HepG2 (cell line): Measurements from ENCODE around the gene C20orf202. TPM values are rescaled to one million over a fixed set of nuclear protein-coding genes. Genes with fewer than 3 reads are reported as not detected.

Source experiments
- HNRNPLL ChIP-seq: fragments of 200-400 bp; formaldehyde crosslinking; IDR thresholded peaks from 2 replicates; pipeline ENCODE4 v1.6.1; 2017; ENCODE audit warnings: mild to moderate bottlenecking, low read depth, low read length; ENCODE audit not compliant: poor library complexity, severe bottlenecking
- ISX ChIP-seq: sonication (generic); formaldehyde crosslinking; conservative IDR thresholded peaks from 2 replicates; pipeline ENCODE4 v1.5.0; 2020; ENCODE audit warnings: missing genetic modification reagents
- KAT7 ChIP-seq: IDR thresholded peaks from 2 replicates; pipeline ENCODE4 v1.6.1; 2018; ENCODE audit warnings: borderline replicate concordance, missing compliant biosample characterization
- KMT2A ChIP-seq: sonication (generic); formaldehyde crosslinking; IDR thresholded peaks from 2 replicates; pipeline ENCODE4 v1.4.0; 2020; ENCODE audit warnings: missing genetic modification reagents
- MATR3 ChIP-seq: sonication (generic); formaldehyde crosslinking; IDR thresholded peaks from 2 replicates; pipeline ENCODE4 v1.4.0; 2020; ENCODE audit warnings: missing genetic modification reagents
- MED8 ChIP-seq: sonication (generic); formaldehyde crosslinking; IDR thresholded peaks from 2 replicates; pipeline ENCODE4 v1.8.1; 2023; ENCODE audit warnings: mild to moderate bottlenecking, missing genetic modification reagents; ENCODE audit not compliant: insufficient replicate concordance
- MEIS1 ChIP-seq: sonication (generic); formaldehyde crosslinking; IDR thresholded peaks from 2 replicates; pipeline ENCODE4 v1.9.0; 2021; ENCODE audit warnings: mild to moderate bottlenecking, missing genetic modification reagents, moderate library complexity, borderline replicate concordance
- MYC ChIP-seq: sonication (generic); formaldehyde crosslinking; IDR thresholded peaks from 2 replicates; pipeline ENCODE4 v1.9.0; 2021; ENCODE audit warnings: missing genetic modification reagents, borderline replicate concordance
- NONO ChIP-seq, 2 experiments: fragments of 450-650 bp in 1 of 2; sonication (generic) in 1 of 2; formaldehyde crosslinking in 1 of 2; IDR thresholded peaks in 1 of 2; conservative IDR thresholded peaks in 1 of 2; 2 replicates each; pipeline versions ENCODE4 v1.6.1 to v1.8.0; 2017 to 2022; ENCODE audit warnings: mild to moderate bottlenecking in 1 of 2, missing genetic modification reagents in 1 of 2, moderate library complexity in 1 of 2
- PCBP2 ChIP-seq: fragments of 200-400 bp; formaldehyde crosslinking; optimal IDR thresholded peaks from 2 replicates; pipeline ENCODE3; 2018; ENCODE audit warnings: low read length, low read depth; ENCODE audit not compliant: poor library complexity, severe bottlenecking
- PRPF4 ChIP-seq: fragments of 200-400 bp; formaldehyde crosslinking; IDR thresholded peaks from 2 replicates; pipeline ENCODE4 v1.6.1; 2016; ENCODE audit warnings: low read length, low read depth; ENCODE audit not compliant: poor library complexity, severe bottlenecking
- RBM39 ChIP-seq: fragments of 200-400 bp; formaldehyde crosslinking; IDR thresholded peaks from one replicate; pipeline ENCODE4 v1.6.1; 2018; ENCODE audit warnings: antibody characterized with exemption, mild to moderate bottlenecking, low read depth, low read length; ENCODE audit not compliant: poor library complexity, severe bottlenecking
- TAF15 ChIP-seq: fragments of 200-400 bp; formaldehyde crosslinking; IDR thresholded peaks from one replicate; pipeline ENCODE4 v1.6.1; 2018; ENCODE audit warnings: mild to moderate bottlenecking, low read depth, low read length; ENCODE audit not compliant: poor library complexity, severe bottlenecking
- ZBTB33 ChIP-seq: sonication (generic); formaldehyde crosslinking; IDR thresholded peaks from 2 replicates; pipeline ENCODE4 v1.4.0; 2020; ENCODE audit warnings: missing genetic modification reagents
- ZBTB37 ChIP-seq: sonication (generic); formaldehyde crosslinking; IDR thresholded peaks from 2 replicates; pipeline ENCODE4 v1.4.0; 2020; ENCODE audit warnings: mild to moderate bottlenecking, missing genetic modification reagents
- ZNF230 ChIP-seq: sonication (generic); formaldehyde crosslinking; IDR thresholded peaks from 2 replicates; pipeline ENCODE4 v1.4.0; 2020; ENCODE audit warnings: mild to moderate bottlenecking, missing genetic modification reagents
- ZNF646 ChIP-seq: sonication (generic); formaldehyde crosslinking; IDR thresholded peaks from 2 replicates; pipeline ENCODE4 v1.9.0; 2021; ENCODE audit warnings: mild to moderate bottlenecking, missing genetic modification reagents
- ZSCAN9 ChIP-seq: IDR thresholded peaks from 2 replicates; pipeline ENCODE4 v1.6.1; 2016; ENCODE audit warnings: borderline replicate concordance
- polyA plus RNA-seq, 8 experiments: library from polyadenylated mRNA; depleted of rRNA in 3 of 8; stranded (reverse) in 7 of 8; unstranded in 1 of 8; fragments of >200 nt; fragmentation: Illumina TruSeq in 4 of 8; extraction: Trizol in 4 of 8; gene quantifications; 2 replicates each; pipeline versions ENCODE4 v1.2.1 to v1.2.3, GENCODE V29; 2011 to 2016; ENCODE audit warnings: low read depth in 4 of 8, missing spikeins in 1 of 8, mixed read lengths in 1 of 8; ENCODE audit not compliant: insufficient read depth in 1 of 8
- total RNA-seq, 5 experiments: library from RNA; depleted of rRNA; stranded (reverse); fragments of >200 nt; fragmentation: Illumina TruSeq; extraction: Trizol; gene quantifications; 2 replicates each; pipeline ENCODE4 v1.2.3, GENCODE V29; 2016; ENCODE audit warnings: low read depth in 1 of 5

C20orf202 gene
- total and polyA plus RNA-seq, 2 of the 13 experiments (the other 11 are each of a cell fraction or from before 2014, with no cell fraction given): 0.20 to 1.2 TPM

GRCh38 chr20:1184638-1185315 lies 18.5 kb upstream of the C20orf202 start, which contains the start of gene TMEM74B (continued):
- TF ChIP-seq ZNF646 (CRISPR knock-in tag) (peak; percentile 86), RBM39 (no peak), MYC (CRISPR knock-in tag) (peak; percentile 47; the same call in 1 of the 2 replicates), MATR3 (CRISPR knock-in tag) (no peak), MED8 (CRISPR knock-in tag) (no peak), NONO (IDR thresholded peaks at IDR 0.05) (no peak), NONO (CRISPR knock-in tag; conservative IDR thresholded peaks at IDR 0.05) (no peak), MEIS1 (CRISPR knock-in tag) (0 out of 2 replicates have a peak, but pooled peaks have one; percentile 52), KMT2A (CRISPR knock-in tag) (peak; percentile 35; the same call in 1 of the 2 replicates), TAF15 (peak; percentile 77), PCBP2 (no peak), HNRNPLL (peak; percentile 83), PRPF4 (no peak), ZSCAN9 (no peak), ZBTB37 (no peak), ZNF230 (CRISPR knock-in tag) (0 out of 2 replicates have a peak, but pooled peaks have one; percentile 35), ZBTB33 (CRISPR knock-in tag) (no peak), KAT7 (CRISPR knock-in tag) (no peak), ISX (CRISPR knock-in tag) (0 out of 2 replicates have a peak, but pooled peaks have one; percentile 11)
